C4-2B (cell line): ENCODE measurements around the gene ST6GALNAC6.

Source experiments
- H3K27ac ChIP-seq: fragments of 450-650 bp; 2 replicates; pipeline ENCODE4 v1.5.1; 2017
- CTCF ChIP-seq: fragments of 450-650 bp; conservative IDR thresholded peaks from 2 replicates; pipeline ENCODE4 v1.5.1; 2017; ENCODE audit warnings: mild to moderate bottlenecking
- ZFX ChIP-seq: fragments of 450-650 bp; IDR thresholded peaks from 2 replicates; pipeline ENCODE4 v1.6.1; 2017

ST6GALNAC6 gene

GRCh38 chr9:127937388-127938297 lies 38.2 kb upstream of the ST6GALNAC6 start, which contains the start of gene DPM2:
Gene DPM2, minus strand, starts transcription at chr9:127937854. Its CDS starts 34 bp downstream, at chr9:127937820.
- peak within 1 kb of the TSS; percentile 84 for H3K27ac ChIP-seq
- no peak for TF ChIP-seq CTCF
- peak; percentile 52; the same call in 1 of the 2 replicates for TF ChIP-seq ZFX

GRCh38 chr9:127937056-127937387 lies 37.6 kb upstream of the ST6GALNAC6 start:
- H3K27ac ChIP-seq: peak overlapping the region; percentile 84
- TF ChIP-seq ZFX: no peak
- TF ChIP-seq CTCF: no peak

DNA sequence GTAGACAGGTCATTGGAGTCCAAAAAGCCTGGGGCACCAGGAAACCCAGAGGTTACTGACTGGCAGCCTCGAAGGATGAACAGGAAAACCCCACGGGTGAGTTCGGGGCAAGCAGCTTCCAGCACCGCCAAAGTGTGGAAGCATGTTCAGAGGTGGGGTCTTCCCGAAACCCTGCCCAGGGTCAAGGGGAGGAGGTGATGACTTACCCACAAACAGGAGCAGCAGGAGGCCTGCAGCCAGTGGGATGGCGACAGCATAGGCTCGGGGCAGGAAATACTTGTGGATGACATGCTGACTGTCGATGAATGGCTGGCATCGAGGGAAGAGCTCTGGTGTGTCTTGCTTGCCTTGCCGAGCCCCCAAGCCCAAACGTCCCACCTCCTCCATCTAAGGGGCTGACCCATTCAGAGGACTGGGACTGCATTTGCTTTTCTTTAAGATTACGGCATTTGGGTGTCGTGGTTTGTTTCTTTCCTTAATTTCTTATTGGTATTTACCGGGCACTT lies 37.0 kb upstream of the ST6GALNAC6 start:
- no peak for TF ChIP-seq ZFX
- no peak for TF ChIP-seq CTCF
- peak overlapping the region; percentile 84 for H3K27ac ChIP-seq

DNA sequence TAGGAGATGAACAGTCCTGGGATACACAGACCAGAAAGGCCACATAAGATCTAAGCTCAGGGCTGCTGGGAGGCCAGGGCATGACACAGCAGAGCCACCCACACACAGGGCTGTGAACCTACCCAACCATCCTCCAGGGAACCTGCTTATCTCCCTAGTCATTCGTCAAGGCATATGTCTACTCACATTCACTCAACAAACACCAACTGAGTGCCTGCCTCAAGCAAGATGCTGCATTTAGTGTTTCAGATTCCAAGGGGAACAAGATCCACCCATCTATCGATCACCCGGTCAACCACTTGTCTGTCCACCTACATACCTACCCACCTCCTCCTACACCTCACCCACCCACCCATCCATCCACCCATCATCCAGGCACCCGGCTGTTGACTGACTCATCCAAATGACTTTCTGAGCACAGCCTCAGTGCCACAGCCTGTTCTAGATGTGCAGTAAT lies 36.4 kb upstream of the ST6GALNAC6 start:
- TF ChIP-seq CTCF (no peak), ZFX (no peak)
- no peak overlapping the region for H3K27ac ChIP-seq

- TF ChIP-seq CTCF (no peak), ZFX (no peak)
- no peak overlapping the region for H3K27ac ChIP-seq
These were observed 35.6 kb upstream of the ST6GALNAC6 start for GRCh38 chr9:127934986-127935385.

DNA sequence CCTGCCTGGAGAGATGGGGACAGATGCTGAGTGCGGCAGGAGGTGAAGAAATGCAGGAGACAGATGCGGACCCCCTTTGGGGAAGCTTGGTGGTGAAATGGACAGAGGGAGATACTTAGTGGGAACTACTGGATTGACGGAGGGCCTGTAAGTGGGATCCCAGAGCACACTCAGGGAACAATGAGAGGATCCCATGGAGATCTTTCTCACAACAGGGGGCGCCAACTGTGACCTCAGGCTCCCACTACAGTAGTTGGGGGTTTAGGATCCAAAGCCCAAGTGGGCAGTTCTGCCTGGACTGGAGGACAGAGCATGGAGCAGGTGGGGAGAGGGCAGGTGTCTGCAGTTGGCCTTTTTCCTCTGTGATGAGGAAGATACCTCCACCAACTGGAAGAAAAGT lies 34.8 kb upstream of the ST6GALNAC6 start:
- no peak overlapping the region for H3K27ac ChIP-seq
- TF ChIP-seq CTCF (no peak), ZFX (no peak)
